Stimulated activated CD8-positive, alpha-beta memory T cell treated with anti-CD3 and anti-CD28 coated beads, Interleukin-7, amount 100 ng/mL, for 4 hours (primary cell): Measurements from ENCODE around the gene TBK1.
"Not testable (repeated sequence)": the region's sequence is repeated elsewhere in the genome, so short reads cannot be mapped to it uniquely, and the experiment has no call there.

Source experiments
- DNase-seq, 2 donors: peaks; one replicate each; pipeline ENCODE4 v3.0.0-alpha.2; 2020; ENCODE audit warnings: low read depth in 2 of 2

The TBK1 gene

GRCh38 chr12:64497484-64497883 is 45.6 kb downstream of the TBK1 start:
- no peak for DNase-seq

GRCh38 chr12:64497903-64498302 is 46.0 kb downstream of the TBK1 start:
- no peak for DNase-seq

DNA sequence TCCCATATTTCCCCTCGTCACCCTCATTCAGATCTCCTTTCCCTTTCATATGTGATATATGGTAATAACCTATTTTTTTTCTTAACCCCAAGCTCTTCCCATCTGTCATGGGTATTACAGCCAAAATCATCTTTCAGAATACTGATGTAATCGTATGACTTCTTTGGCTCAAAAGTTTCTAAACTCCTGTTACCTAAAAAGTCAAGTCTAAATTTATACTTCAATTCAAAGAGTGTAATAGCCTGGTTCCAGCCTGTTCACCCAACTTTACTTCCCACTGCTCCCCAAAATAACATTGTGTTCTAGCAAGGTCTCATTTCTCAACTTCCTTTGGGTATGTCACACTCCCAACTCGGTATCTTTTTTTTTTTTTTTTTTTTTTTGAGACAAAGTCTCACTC is 48.5 kb downstream of the TBK1 start:
- no peak for DNase-seq

DNA sequence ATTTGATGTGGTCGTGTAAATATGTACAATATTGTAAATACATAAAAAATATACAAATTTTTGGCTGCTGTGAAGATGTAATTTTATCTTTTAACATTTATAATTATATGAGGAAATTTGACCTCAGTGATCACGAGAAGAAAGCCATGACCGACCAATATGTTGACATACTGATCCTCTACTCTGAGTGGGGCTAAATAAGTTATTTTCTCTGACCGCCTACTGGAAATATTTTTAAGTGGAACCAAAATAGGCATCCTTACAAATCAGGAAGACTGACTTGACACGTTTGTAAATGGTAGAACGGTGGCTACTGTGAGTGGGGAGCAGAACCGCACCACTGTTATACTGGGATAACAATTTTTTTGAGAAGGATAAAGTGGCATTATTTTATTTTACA is 49.6 kb downstream of the TBK1 start:
- no peak for DNase-seq

- no peak for DNase-seq
Observed at GRCh38 chr12:64506955-64507354, 55.0 kb downstream of the TBK1 start.

DNA sequence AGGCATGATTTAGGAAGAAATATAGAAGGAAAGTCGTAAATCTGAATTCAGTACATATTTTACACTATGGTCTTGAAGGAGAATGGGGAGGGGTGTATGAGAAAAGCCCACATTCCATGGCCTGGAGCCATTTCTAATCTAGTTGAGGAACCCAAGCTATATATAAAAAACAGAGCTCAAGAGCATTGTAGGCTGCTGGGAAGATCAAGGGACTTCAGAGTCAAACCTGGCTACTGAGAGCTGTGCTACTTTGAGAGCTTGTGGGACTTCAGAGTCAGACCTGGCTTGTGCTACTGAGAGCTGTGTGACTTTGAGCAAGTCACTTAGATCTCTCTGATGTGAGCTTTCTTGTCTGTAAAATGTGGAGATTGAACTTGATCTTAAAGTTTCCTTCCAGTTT is 58.7 kb downstream of the TBK1 start:
- DNase-seq = no peak

- no peak for DNase-seq
Observed at GRCh38 chr12:64518396-64518795, 66.5 kb downstream of the TBK1 start.

- no peak for DNase-seq
Observed at GRCh38 chr12:64521833-64522232, 69.9 kb downstream of the TBK1 start.

GRCh38 chr12:64522316-64522715 is 70.4 kb downstream of the TBK1 start:
- DNase-seq = no peak

- DNase-seq = no peak
Observed at GRCh38 chr12:64522807-64523206, 70.9 kb downstream of the TBK1 start.

DNA sequence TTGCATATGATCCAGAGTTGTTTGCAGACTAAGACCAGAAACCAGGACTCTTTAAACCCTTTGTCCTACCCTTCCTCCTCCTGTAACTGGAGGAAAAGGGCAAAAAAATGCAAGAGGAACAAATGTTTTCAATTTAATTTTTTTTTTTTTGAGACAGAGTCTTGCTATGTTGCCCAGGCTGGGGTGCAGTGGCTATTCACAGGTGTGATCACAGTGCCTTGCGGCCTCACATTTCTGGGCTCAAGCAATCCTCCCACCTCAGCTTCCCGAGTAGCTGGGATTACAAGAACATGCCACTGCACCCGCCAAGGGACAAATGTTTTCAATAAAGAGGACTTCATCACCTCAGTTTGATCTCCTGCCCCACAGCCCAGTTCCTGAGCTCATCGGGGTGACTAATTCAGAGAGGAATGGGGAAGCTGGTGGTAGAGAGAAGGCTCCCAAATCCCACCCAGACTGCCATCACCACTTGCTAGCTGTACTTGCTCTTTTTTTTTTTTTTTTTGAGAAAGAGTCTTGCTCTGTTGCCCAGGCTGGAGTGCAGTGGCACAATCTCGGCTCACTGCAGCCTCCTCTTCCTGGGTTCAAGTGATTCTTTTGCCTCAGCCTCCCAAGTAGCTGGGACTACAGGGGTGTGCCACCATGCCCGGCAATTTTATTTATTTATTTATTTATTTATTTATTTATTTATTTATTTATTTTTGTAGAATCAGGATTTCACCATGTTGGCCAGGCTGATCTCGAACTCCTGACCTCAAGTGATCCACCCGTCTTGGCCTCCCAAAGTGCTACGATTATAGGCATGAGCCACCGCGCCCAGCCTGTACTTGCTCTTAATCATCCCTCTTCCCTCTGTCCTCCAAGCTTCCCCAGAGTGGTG is 71.9 kb downstream of the TBK1 start:
- not testable (repeated sequence) for DNase-seq

- no peak for DNase-seq
Observed at GRCh38 chr12:64525461-64526160, 73.7 kb downstream of the TBK1 start.

DNA sequence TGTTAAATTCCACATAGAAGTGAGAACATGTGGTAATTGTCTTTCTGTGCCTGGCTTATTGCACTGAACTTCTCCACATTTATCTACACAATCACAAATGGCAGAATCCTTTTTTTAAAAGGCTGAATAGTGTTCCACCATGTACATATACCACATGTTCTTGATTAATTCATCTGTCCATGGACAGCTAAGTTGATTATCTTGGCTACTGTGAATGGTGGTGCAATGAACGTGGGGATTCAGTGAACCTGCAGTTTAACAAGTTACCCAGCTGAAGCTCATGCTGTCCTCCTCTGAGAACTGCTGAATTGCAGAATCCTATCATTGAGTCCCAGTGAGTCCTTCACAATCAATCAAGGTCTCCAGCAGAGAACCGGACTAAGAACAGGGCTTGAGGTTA is 74.9 kb downstream of the TBK1 start:
- DNase-seq = no peak

- DNase-seq = no peak
Observed at GRCh38 chr12:64528616-64529015, 76.7 kb downstream of the TBK1 start.

DNA sequence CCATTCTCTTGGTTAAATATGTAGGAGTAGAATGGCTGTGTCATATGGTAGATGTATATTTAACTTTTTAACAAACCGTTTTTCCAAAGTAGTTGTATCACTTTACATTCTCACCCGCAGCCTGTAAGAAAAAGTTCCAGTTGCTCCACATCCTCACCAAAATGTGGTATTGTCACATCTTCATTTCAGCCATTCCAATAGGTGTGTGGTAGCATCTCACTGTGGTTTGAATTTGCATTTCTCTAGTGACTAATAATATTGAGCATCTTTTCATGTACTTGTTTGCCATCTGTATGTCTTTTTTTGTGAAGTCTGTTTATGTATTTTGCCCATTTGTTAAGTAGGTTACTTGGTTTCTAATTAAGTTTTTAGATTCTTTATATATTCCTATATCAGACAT is 78.6 kb downstream of the TBK1 start:
- DNase-seq = no peak

- DNase-seq = no peak
Observed at GRCh38 chr12:64531665-64532334, 79.9 kb downstream of the TBK1 start.

GRCh38 chr12:64532734-64533351 is 80.9 kb downstream of the TBK1 start:
- no peak for DNase-seq

GRCh38 chr12:64534672-64535199 is 82.8 kb downstream of the TBK1 start:
- no peak for DNase-seq

GRCh38 chr12:64538121-64538520 is 86.2 kb downstream of the TBK1 start:
- no peak for DNase-seq

DNA sequence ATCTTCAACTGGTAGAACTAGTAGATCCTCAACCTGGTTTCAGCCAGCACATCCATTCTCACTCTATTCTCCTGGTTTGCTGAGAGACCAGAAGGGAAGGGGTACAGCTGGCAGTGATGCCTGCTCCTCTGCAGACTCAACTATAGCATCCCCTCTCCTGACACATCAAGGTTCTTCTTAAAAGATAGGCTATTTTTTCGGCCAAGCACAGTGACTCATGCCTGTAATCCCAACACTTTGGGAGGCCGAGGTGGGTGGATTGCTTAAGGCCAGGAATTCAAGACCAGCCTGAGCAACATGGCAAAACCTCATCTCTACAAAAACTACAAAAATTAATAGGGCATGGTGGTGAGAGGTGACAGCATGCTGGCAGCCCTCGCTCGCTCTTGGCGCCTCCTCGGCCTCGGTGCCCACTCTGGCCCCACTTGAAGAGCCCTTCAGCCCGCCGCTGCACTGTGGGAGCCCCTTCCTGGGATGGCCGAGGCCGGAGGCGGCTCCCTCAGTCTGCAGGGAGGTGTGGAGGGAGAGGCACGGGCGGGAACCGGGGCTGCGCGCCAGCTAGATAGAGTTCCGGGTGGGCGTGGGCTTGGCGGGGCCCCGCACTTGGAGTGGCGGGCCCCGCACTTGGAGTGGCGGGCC is 90.6 kb downstream of the TBK1 start:
- DNase-seq = not testable (repeated sequence)

DNA sequence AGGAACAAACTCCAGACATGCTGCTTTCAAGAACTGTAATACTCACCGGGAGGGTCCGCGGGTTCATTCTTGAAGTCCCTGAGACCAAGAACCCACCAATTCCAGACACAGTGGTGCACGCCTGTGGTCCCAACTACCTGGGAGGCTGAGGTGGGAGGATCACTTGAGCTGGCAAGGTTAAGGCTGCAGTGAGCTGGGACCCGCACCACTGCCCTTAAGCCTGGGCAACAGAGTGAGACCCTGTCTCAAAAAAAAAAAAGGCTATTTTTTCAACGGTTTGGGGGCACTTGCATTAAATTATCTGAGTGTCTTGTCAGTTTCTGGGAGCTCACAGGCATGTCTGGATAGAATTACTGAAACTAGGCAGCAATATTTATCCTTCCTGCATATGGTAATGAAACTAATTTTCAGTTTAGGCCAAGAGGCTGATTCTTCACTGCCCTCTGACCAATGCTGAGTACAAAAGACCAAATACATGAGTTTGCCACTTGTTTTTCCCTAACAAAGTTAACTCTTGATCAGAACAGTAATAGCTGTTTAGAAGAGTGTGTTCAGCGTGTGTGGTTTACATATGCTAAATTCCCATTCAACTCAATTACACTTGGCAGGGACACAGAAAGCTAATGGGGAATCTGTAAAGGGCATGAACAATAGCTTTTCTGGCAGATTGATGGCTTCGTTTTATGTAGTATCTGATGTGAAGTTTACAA is 92.6 kb downstream of the TBK1 start:
- no peak for DNase-seq
